HG03095 (cell line): ENCODE data around the gene GYPC.

Experiments
- ATAC-seq: cut with Tn5 transposase; IDR thresholded peaks from one replicate; pipeline ENCODE4 v1.9.1; 2021; ENCODE audit warnings: moderate library complexity; ENCODE audit not compliant: unreplicated experiment

The GYPC gene

GRCh38 chr2:126723281-126723815 is 67.4 kb downstream of the GYPC start:
- ATAC-seq = no peak

- no peak for ATAC-seq
Observed at GRCh38 chr2:126725580-126725979, 69.6 kb downstream of the GYPC start.

- ATAC-seq = no peak
Observed at GRCh38 chr2:126729896-126730295, 73.9 kb downstream of the GYPC start.

GRCh38 chr2:126730655-126731054 is 74.7 kb downstream of the GYPC start:
- no peak for ATAC-seq

GRCh38 chr2:126731353-126731752 is 75.4 kb downstream of the GYPC start:
- no peak for ATAC-seq

- no peak for ATAC-seq
Observed at GRCh38 chr2:126732682-126733245, 76.8 kb downstream of the GYPC start.

DNA sequence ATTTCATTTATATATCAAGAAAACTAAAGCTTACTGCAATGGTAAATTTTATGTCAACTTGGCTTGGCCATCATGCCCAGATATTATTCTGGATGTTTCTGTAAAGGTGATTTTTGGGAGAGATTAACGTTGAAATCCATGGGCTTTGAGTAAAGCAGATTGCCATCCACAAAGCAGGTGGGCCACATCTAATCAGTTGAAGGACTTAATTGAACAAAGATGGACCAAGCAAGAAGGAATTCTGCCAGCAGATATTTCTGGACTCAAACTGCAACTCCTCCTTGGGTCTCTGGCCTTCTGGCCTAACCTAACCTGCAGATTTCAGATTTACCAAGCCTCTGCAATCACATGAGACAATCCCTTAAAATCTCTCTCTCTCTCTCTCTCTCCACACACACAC is 77.8 kb downstream of the GYPC start:
- ATAC-seq = no peak

DNA sequence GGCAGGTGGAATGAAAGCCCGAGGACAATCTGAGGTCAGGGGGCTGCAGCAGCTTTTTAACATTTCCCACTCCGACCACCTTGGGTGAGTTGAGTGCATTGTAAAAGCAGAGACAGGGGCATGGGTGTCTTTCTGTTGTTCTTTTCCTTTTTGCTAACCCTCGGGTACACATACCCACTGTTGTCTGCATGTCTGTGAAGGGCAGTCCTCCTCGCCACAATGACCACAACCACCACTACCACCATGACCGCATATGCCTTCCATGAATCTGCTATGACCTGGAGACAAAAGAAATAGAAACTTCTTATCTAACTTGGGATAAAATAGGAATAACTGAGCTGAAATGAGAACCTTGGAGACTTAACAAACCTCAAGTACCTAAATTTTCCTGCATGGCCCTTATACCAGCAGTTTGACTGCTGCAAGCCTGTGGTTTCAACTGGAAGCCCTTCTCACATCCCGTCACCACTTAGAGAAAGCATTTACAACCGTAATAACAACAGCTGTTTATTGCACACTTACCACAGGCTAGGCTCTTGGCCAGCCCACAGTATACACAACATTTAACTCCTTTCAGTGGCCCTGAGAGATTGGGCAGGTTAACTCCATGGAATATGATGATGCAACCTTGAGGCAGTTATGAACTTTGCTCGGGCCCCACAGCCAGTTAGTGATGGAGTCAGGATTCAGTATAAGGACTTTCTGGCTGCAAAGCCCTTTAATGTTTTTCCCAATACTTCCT is 80.3 kb downstream of the GYPC start:
- no peak for ATAC-seq

GRCh38 chr2:126739141-126739540 is 83.2 kb downstream of the GYPC start:
- no peak for ATAC-seq

- ATAC-seq = no peak
Observed at GRCh38 chr2:126744640-126745039, 88.7 kb downstream of the GYPC start.
